Gastrocnemius medialis (tissue), 4 donors: ENCODE measurements around the gene MX2. TPM values are rescaled to one million over a fixed set of nuclear protein-coding genes. Genes with fewer than 3 reads are reported as not detected.
A peak's percentile ranks its signal among the peaks of the same experiment; 100 is the strongest.

Experiments used
- ATAC-seq, 2 donors: fragments of 150-250 bp; one replicate each; pipeline ENCODE4 v1.9.1; 2016
- DNase-seq, 2 donors: peaks; one replicate each; pipeline ENCODE4 v3.0.0-alpha.2; 2019
- H3K27ac ChIP-seq, 4 donors: fragments of 200-600 bp; sonication (generic); 1 replicate in 1 of 4; 2 replicates in 3 of 4; pipeline ENCODE4 v1.5.1; 2016 to 2018; ENCODE audit warnings: mild to moderate bottlenecking in 2 of 4, moderate library complexity in 1 of 4
- H3K27me3 ChIP-seq, 3 donors: fragments of 200-600 bp; sonication (generic) in 2 of 3; 1 replicate in 1 of 3; 2 replicates in 2 of 3; pipeline versions ENCODE4 v1.5.1 to v1.6.0; 2016 to 2019; ENCODE audit warnings: mild to moderate bottlenecking in 1 of 3, moderate library complexity in 1 of 3
- H3K36me3 ChIP-seq, 2 donors: fragments of 200-600 bp; sonication (generic) in 1 of 2; one replicate each; pipeline ENCODE4 v1.5.1; 2017 to 2018
- H3K4me1 ChIP-seq, 2 donors: fragments of 200-600 bp; sonication (generic) in 1 of 2; one replicate each; pipeline ENCODE4 v1.5.1; 2016 to 2017; ENCODE audit warnings: mild to moderate bottlenecking in 2 of 2
- H3K4me3 ChIP-seq, 4 donors: fragments of 200-600 bp; sonication (generic) in 3 of 4; 1 replicate in 1 of 4; 2 replicates in 3 of 4; pipeline ENCODE4 v1.5.1; 2016 to 2019; ENCODE audit warnings: mild to moderate bottlenecking in 2 of 4
- H3K9me3 ChIP-seq, 3 donors: fragments of 200-600 bp; sonication (generic) in 2 of 3; 1 replicate in 1 of 3; 2 replicates in 2 of 3; pipeline ENCODE4 v1.5.1; 2016 to 2019
- POLR2A ChIP-seq, 2 donors: fragments of 450-650 bp; IDR thresholded peaks; one replicate each; pipeline ENCODE4 v1.6.1; 2017; ENCODE audit warnings: antibody characterized with exemption in 2 of 2, mild to moderate bottlenecking in 2 of 2, moderate library complexity in 2 of 2
- in situ Hi-C, 4 donors: fragments of 200-750 bp; cut with MboI; loops; one replicate each; pipeline versions ENCODE4 v1.15.0 to v1.8.0; 2017; ENCODE audit warnings: low sequenced_read_pairs in 4 of 4
- intact Hi-C: fragments of 100-400 bp; cut with DNase I; formaldehyde crosslinking; loops from one replicate; pipeline ENCODE4 v1.15.1; 2023; ENCODE audit warnings: low total_unique reads
- total RNA-seq, 4 donors: library from RNA; depleted of rRNA; stranded (reverse); fragments of >200 nt; gene quantifications; one replicate each; pipeline versions ENCODE4 v1.1.0 to v1.2.3, GENCODE V29; 2016
- TF ChIP-seq, protein P1 (sequence below), 5 experiments: fragments of 450-650 bp in 3 of 5; fragments of 200-600 bp in 2 of 5; sonication (generic) in 2 of 5; IDR thresholded peaks in 4 of 5; conservative IDR thresholded peaks in 1 of 5; 1 replicate in 4 of 5; 2 replicates in 1 of 5; pipeline ENCODE4 v1.5.1; 2016 to 2019; ENCODE audit warnings: antibody characterized with exemption in 5 of 5, mild to moderate bottlenecking in 3 of 5, moderate library complexity in 3 of 5

The MX2 gene
- total RNA-seq, 4 donors from 2014 or later, result 1.1 to 6.8 (median 2.2) TPM

DNA sequence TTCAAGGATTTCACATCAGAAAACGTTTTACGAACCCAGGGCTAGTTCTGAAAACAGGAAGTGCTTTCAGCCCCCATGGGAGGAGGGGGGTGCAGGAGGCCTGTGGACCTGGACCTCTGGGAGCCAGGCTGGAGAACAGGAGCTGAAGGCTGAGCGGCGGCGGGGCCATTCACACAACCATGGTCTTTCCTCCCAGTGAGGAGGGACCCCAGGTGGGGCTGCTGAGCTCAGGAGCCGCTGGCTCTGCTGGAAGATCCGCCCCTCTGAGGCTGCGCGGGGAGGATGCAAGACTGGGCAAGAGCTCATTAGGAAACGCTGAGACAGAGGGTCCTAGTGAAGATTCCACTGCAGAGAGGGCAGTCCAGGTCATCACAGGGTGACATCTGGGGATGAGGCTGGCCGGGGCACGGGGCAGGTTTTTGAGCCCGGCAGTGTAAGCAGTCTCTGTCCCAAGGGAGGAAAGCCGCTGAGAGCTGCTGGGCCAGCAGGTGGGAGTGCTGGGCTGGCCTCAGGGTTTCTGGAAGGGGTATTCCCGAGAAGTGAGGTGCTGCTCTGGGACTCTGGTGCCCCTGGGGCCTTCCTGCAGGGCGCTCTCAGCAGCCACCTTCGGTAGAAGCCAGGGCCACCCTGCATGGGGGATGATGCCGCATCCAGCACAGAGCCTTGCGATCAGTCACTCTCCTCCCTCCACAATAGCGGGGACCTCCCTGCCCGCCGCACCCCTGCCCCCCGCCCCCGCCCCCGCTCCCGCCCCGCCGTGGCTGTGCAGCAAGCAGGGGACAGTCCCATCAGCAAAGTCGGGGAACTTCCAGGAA, 7.5 kb downstream of the MX2 start:
- peak; percentile 46 to 51 for ATAC-seq
- intact Hi-C loops, result no loop called here
- Histone ChIP-seq H3K27me3 (peaks cover 0 to 3% (median 0%) of the 10 kb centered on the region in 3 donors), H3K4me3 (peak overlapping the region; percentile 28 to 54 (median 40)), H3K9me3 (no peaks in the 10 kb centered on the region), H3K4me1 (peaks cover 0 to 6% of the 10 kb centered on the region in 2 donors), H3K36me3 (no peaks in the 10 kb centered on the region), H3K27ac (peak overlapping the region; percentile 48 to 78 (median 66))
- DNase-seq, result no peak
- TF ChIP-seq, protein P1, sequence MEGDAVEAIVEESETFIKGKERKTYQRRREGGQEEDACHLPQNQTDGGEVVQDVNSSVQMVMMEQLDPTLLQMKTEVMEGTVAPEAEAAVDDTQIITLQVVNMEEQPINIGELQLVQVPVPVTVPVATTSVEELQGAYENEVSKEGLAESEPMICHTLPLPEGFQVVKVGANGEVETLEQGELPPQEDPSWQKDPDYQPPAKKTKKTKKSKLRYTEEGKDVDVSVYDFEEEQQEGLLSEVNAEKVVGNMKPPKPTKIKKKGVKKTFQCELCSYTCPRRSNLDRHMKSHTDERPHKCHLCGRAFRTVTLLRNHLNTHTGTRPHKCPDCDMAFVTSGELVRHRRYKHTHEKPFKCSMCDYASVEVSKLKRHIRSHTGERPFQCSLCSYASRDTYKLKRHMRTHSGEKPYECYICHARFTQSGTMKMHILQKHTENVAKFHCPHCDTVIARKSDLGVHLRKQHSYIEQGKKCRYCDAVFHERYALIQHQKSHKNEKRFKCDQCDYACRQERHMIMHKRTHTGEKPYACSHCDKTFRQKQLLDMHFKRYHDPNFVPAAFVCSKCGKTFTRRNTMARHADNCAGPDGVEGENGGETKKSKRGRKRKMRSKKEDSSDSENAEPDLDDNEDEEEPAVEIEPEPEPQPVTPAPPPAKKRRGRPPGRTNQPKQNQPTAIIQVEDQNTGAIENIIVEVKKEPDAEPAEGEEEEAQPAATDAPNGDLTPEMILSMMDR (IDR thresholded peaks at IDR 0.05 in 4 of 5, conservative IDR thresholded peaks at IDR 0.05 in 1 of 5), result peak in 1 of 5 experiments; percentile 13
- TF ChIP-seq POLR2A (IDR thresholded peaks at IDR 0.05), result no peak
- in situ Hi-C loops, result no loop called here

DNA sequence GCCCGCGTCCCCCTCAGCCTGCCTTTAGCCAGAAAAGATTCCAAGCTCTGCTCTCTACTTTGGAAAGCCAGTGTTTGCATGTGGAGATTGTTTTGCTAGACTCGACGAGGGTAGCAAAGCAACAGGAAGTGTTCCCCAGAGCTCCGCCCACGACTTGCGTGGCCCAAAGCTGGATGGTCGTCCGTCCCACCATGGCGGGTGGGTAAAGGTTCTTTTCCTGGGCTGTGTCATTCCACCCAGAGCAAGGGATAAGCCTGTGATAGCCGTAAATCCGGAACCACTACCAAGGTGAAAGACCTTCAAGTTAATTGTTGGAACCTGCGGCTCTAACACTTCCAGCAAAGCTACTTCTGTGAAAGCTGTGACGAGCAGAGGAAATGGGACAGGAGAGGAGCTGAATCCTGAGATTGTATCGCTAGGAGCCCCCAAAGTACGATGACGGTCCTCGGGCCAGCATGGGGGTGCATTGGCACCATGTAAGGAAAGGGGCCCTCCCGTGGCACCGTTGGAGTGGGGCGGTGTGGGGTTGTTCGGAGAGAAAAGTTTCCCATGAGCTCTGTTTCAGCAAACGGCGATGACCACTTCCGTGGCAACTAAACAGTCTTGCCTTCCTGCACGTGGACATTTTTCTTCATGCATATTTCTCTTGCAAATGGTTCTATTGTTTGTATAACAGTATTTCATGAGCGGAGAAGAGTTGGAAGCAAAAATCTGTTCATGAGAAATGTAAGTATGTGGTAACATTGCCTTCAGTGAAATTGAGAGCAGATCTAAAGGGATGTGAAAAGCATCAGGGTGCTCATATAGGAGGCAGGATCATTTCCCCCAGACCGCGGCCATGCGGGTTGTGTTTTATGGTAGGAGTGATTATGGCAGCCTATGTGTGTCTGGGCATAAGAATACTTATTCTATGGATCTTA, 8.4 kb downstream of the MX2 start:
- Histone ChIP-seq H3K4me3 (peak overlapping the region; percentile 28 to 54 (median 40)), H3K27ac (peak overlapping the region; percentile 48 to 78 (median 66)), H3K27me3 (peaks cover 0 to 3% (median 0%) of the 10 kb centered on the region in 3 donors), H3K36me3 (no peaks in the 10 kb centered on the region), H3K9me3 (no peaks in the 10 kb centered on the region), H3K4me1 (peaks cover 0 to 6% of the 10 kb centered on the region in 2 donors)
- DNase-seq (no peak), ATAC-seq (peak in 1 of 2 donors; percentile 40)
- in situ Hi-C loops (no loop called here), intact Hi-C loops (no loop called here)
- TF ChIP-seq POLR2A (IDR thresholded peaks at IDR 0.05), result no peak
- TF ChIP-seq, protein P1 (IDR thresholded peaks at IDR 0.05 in 4 of 5, conservative IDR thresholded peaks at IDR 0.05 in 1 of 5), result no peak

DNA sequence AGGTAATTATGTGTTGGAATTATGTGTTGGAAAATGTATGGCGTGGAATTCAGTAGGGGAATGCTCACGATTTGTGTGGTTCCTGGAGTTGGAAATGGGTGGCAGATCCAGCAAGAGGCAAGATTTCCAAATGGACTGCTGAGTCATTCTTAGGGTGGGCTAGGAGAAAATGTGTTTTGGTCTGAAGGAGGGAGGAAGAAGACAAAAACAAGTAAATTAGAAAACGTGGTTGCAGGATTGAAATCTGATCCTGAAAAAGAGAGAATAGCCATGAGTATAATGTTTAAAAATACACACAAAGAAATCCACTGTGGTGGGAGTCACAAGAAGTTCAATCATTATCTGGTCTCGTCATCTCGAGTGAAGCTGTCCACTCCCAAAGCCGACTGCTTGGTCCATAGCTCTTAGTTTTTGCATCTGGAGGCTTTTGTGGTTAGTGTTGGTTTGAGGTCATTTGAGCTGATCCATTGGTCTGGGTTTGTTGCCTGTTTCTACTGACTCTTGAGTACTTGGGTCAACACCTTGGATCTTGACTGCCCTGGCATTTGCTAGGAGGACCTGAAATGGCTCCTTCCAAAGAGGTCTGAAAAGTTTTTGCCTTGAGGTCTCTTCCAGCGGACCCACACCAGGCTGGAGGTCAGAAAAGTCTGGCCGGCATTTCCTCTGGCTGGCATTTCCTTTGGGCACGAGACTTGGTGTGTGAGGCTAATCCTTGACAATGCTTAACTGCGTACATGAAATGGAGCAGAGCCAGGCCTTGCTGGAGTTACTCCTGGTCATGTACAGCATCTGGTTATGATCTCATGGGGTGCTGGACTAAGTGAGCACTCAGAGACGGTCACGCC, 9.2 kb downstream of the MX2 start:
- peaks cover 0 to 6% of the 10 kb centered on the region in 2 donors for H3K4me1 ChIP-seq
- intact Hi-C loops, result no loop called here
- H3K27me3 ChIP-seq, result peaks cover 0 to under 1% (median 0%) of the 10 kb centered on the region in 3 donors
- ATAC-seq (no peak), DNase-seq (no peak)
- no peak overlapping the region for H3K27ac ChIP-seq
- in situ Hi-C loops, result no loop called here
- no peaks in the 10 kb centered on the region for H3K9me3 ChIP-seq
- TF ChIP-seq, protein P1 (IDR thresholded peaks at IDR 0.05 in 4 of 5, conservative IDR thresholded peaks at IDR 0.05 in 1 of 5), result no peak
- TF ChIP-seq POLR2A (IDR thresholded peaks at IDR 0.05), result no peak
- H3K36me3 ChIP-seq, result no peaks in the 10 kb centered on the region
- no peak overlapping the region for H3K4me3 ChIP-seq

DNA sequence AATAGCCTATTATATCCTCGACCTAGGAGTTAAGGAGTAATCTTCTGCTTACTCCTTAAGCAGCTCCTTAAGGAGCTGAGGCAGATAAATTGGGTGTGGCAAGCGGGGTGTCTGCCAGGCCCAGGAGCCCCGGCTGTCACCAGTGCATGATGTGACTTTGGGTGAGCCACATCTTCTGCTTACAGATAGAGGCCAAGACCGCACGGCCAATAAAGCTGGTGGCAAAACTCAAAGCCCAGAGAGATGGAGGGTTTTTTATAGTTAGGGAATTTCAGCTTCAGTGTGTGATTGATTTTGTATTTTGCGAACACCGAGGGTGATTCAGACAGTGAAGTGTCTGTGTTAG, 9.8 kb downstream of the MX2 start:
- no peaks in the 10 kb centered on the region for H3K36me3 ChIP-seq
- in situ Hi-C loops (no loop called here), intact Hi-C loops (no loop called here)
- no peak overlapping the region for H3K27ac ChIP-seq
- TF ChIP-seq, protein P1 (IDR thresholded peaks at IDR 0.05 in 4 of 5, conservative IDR thresholded peaks at IDR 0.05 in 1 of 5), result no peak
- no peak for TF ChIP-seq POLR2A (IDR thresholded peaks at IDR 0.05)
- ATAC-seq, result no peak
- H3K4me3 ChIP-seq, result no peak overlapping the region
- no peaks in the 10 kb centered on the region for H3K27me3 ChIP-seq
- H3K9me3 ChIP-seq, result no peaks in the 10 kb centered on the region
- no peak for DNase-seq
- H3K4me1 ChIP-seq, result peaks cover 0 to 6% of the 10 kb centered on the region in 2 donors
